Prostate gland (tissue), 2 donors: ENCODE data around the gene DOCK3.

Source experiments
- CTCF ChIP-seq, 4 experiments: fragments of 200-600 bp in 2 of 4; fragments of 450-650 bp in 2 of 4; sonication (generic) in 2 of 4; IDR thresholded peaks; 1 replicate in 3 of 4; 2 replicates in 1 of 4; pipeline ENCODE4 v1.5.1; 2016 to 2019; ENCODE audit warnings: antibody characterized with exemption in 4 of 4, mild to moderate bottlenecking in 2 of 4, moderate library complexity in 2 of 4
- POLR2AphosphoS5 ChIP-seq: sonication (generic); formaldehyde crosslinking; IDR thresholded peaks from one replicate; pipeline ENCODE4 v1.6.1; 2017; ENCODE audit warnings: antibody characterized with exemption

GRCh38 chr3:51110586-51110985 is 435.9 kb downstream of the DOCK3 start:
- no peak for TF ChIP-seq CTCF (IDR thresholded peaks at IDR 0.05)
- TF ChIP-seq POLR2AphosphoS5, result no peak
